ENCODE results near the gene PLCH1.

The PLCH1 gene

DNA sequence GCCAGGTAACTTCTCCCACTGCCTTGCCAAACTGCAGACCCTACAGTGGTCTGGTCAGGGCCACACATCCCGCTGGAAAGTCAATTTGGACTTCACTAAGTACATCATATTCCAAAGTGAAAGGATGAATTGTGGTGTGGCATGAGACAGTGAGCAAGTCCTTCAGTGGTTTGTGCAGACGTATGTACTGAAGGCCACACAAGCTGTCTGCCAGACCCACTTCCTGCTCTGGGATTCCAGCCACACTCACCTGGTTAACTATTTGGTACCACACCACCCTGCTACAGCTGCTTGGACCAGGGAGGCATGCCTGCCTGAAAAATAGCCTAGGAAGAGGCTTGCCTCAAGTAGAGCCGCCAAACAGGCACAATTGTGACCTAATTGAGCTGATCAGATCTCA, 357.3 kb downstream of the PLCH1 start:
- no peak overlapping the region for H3K4me3 ChIP-seq (ENCODE audit: low read depth in 1 of 2, low read length in 1 of 2)
- H3K36me3 ChIP-seq, result no peaks in the 10 kb centered on the region
- H3K27me3 ChIP-seq, result no peaks in the 10 kb centered on the region
- TF ChIP-seq, protein P1, sequence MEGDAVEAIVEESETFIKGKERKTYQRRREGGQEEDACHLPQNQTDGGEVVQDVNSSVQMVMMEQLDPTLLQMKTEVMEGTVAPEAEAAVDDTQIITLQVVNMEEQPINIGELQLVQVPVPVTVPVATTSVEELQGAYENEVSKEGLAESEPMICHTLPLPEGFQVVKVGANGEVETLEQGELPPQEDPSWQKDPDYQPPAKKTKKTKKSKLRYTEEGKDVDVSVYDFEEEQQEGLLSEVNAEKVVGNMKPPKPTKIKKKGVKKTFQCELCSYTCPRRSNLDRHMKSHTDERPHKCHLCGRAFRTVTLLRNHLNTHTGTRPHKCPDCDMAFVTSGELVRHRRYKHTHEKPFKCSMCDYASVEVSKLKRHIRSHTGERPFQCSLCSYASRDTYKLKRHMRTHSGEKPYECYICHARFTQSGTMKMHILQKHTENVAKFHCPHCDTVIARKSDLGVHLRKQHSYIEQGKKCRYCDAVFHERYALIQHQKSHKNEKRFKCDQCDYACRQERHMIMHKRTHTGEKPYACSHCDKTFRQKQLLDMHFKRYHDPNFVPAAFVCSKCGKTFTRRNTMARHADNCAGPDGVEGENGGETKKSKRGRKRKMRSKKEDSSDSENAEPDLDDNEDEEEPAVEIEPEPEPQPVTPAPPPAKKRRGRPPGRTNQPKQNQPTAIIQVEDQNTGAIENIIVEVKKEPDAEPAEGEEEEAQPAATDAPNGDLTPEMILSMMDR (IDR thresholded peaks at IDR 0.05), result no peak
- H3K9me3 ChIP-seq, result no peaks in the 10 kb centered on the region
- no peaks in the 10 kb centered on the region for H3K4me1 ChIP-seq (ENCODE audit: control insufficient read depth in 1 of 2, insufficient read depth in 1 of 2, low read depth in 1 of 2, low read length in 1 of 2)
- no peak overlapping the region for H3K27ac ChIP-seq

GRCh38 chr3:155386919-155387318, 358.0 kb downstream of the PLCH1 start:
- Histone ChIP-seq H3K27me3 (no peaks in the 10 kb centered on the region), H3K27ac (no peak overlapping the region), H3K4me1 (ENCODE audit: control insufficient read depth in 1 of 2, insufficient read depth in 1 of 2, low read depth in 1 of 2, low read length in 1 of 2) (no peaks in the 10 kb centered on the region), H3K4me3 (ENCODE audit: low read depth in 1 of 2, low read length in 1 of 2) (no peak overlapping the region), H3K9me3 (no peaks in the 10 kb centered on the region), H3K36me3 (no peaks in the 10 kb centered on the region)
- TF ChIP-seq, protein P1 (IDR thresholded peaks at IDR 0.05), result no peak

GRCh38 chr3:155385896-155386625, 358.8 kb downstream of the PLCH1 start:
- no peak overlapping the region for H3K27ac ChIP-seq

GRCh38 chr3:155382396-155383042, 362.4 kb downstream of the PLCH1 start:
- H3K27ac ChIP-seq, result no peak overlapping the region

More at GRCh38 chr3:155385896-155386625, 358.8 kb downstream of the PLCH1 start:
- Histone ChIP-seq H3K27me3 (no peaks in the 10 kb centered on the region), H3K9me3 (no peaks in the 10 kb centered on the region), H3K4me1 (ENCODE audit: control insufficient read depth in 1 of 2, insufficient read depth in 1 of 2, low read depth in 1 of 2, low read length in 1 of 2) (no peaks in the 10 kb centered on the region), H3K4me3 (ENCODE audit: low read depth in 1 of 2, low read length in 1 of 2) (no peak overlapping the region), H3K36me3 (no peaks in the 10 kb centered on the region)
- TF ChIP-seq, protein P1 (IDR thresholded peaks at IDR 0.05), result no peak

GRCh38 chr3:155377847-155378246, 367.0 kb downstream of the PLCH1 start:
- Histone ChIP-seq H3K36me3 (no peaks in the 10 kb centered on the region), H3K9me3 (no peaks in the 10 kb centered on the region), H3K27me3 (no peaks in the 10 kb centered on the region), H3K4me1 (ENCODE audit: control insufficient read depth in 1 of 2, insufficient read depth in 1 of 2, low read depth in 1 of 2, low read length in 1 of 2) (no peaks in the 10 kb centered on the region), H3K27ac (no peak overlapping the region), H3K4me3 (ENCODE audit: low read depth in 1 of 2, low read length in 1 of 2) (no peak overlapping the region)
- TF ChIP-seq, protein P1 (IDR thresholded peaks at IDR 0.05), result no peak

More at GRCh38 chr3:155382396-155383042, 362.4 kb downstream of the PLCH1 start:
- TF ChIP-seq, protein P1 (IDR thresholded peaks at IDR 0.05), result no peak
- Histone ChIP-seq H3K9me3 (no peaks in the 10 kb centered on the region), H3K4me3 (ENCODE audit: low read depth in 1 of 2, low read length in 1 of 2) (no peak overlapping the region), H3K36me3 (no peaks in the 10 kb centered on the region), H3K27me3 (no peaks in the 10 kb centered on the region), H3K4me1 (ENCODE audit: control insufficient read depth in 1 of 2, insufficient read depth in 1 of 2, low read depth in 1 of 2, low read length in 1 of 2) (no peaks in the 10 kb centered on the region)

All from neutrophil (primary cell).